ENCODE results near the gene PIGU. TPM values are rescaled to one million over a fixed set of nuclear protein-coding genes. Genes with fewer than 3 reads are reported as not detected.
"Not testable (repeated sequence)": the region's sequence is repeated elsewhere in the genome, so short reads cannot be mapped to it uniquely, and the experiment has no call there.

The PIGU gene
- total RNA-seq, 1 donor from 2014 or later, result 20.7 TPM

DNA sequence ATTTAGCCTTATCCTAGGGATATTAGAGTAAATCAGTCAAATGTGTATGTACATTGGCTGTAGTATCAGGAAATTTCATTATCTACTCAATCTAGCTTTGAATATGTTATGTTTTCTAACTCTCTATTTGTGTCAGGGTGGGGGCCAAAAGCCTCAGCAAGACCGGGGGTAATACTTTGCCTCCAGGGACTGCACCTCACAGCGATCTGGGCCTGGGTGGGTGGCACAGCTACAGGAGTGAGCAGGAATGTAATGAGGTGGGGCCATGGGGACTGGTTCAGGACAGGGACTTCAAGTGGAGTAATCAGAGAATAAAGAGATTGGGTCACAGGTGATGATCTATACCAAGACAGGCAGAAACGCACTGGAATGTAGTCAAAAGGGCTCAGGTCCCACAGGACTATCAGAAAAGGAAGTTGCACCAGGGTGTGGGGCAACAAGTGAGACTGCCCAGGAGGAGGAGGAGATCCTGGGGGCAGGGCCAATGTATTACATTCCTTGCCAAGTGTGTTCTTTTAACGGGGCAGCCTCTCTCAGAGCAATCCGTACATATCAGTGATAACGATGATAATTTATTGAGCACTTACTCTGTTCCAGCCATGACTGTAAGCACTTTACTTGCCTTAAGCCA is 54.0 kb downstream of the PIGU start:
- no peaks in the 10 kb centered on the region for H3K36me3 ChIP-seq (ENCODE audit: control insufficient read depth, insufficient read depth, low read length)
- TF ChIP-seq, protein P1, sequence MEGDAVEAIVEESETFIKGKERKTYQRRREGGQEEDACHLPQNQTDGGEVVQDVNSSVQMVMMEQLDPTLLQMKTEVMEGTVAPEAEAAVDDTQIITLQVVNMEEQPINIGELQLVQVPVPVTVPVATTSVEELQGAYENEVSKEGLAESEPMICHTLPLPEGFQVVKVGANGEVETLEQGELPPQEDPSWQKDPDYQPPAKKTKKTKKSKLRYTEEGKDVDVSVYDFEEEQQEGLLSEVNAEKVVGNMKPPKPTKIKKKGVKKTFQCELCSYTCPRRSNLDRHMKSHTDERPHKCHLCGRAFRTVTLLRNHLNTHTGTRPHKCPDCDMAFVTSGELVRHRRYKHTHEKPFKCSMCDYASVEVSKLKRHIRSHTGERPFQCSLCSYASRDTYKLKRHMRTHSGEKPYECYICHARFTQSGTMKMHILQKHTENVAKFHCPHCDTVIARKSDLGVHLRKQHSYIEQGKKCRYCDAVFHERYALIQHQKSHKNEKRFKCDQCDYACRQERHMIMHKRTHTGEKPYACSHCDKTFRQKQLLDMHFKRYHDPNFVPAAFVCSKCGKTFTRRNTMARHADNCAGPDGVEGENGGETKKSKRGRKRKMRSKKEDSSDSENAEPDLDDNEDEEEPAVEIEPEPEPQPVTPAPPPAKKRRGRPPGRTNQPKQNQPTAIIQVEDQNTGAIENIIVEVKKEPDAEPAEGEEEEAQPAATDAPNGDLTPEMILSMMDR (IDR thresholded peaks at IDR 0.05; ENCODE audit: insufficient read depth, low read length, poor library complexity, severe bottlenecking), result no peak
- H3K27me3 ChIP-seq (ENCODE audit: control insufficient read depth, insufficient read depth, low read length), result no peaks in the 10 kb centered on the region
- no peak overlapping the region for H3K4me3 ChIP-seq (ENCODE audit: low read depth, low read length)
- no peak for DNase-seq (ENCODE audit: low read depth)

DNA sequence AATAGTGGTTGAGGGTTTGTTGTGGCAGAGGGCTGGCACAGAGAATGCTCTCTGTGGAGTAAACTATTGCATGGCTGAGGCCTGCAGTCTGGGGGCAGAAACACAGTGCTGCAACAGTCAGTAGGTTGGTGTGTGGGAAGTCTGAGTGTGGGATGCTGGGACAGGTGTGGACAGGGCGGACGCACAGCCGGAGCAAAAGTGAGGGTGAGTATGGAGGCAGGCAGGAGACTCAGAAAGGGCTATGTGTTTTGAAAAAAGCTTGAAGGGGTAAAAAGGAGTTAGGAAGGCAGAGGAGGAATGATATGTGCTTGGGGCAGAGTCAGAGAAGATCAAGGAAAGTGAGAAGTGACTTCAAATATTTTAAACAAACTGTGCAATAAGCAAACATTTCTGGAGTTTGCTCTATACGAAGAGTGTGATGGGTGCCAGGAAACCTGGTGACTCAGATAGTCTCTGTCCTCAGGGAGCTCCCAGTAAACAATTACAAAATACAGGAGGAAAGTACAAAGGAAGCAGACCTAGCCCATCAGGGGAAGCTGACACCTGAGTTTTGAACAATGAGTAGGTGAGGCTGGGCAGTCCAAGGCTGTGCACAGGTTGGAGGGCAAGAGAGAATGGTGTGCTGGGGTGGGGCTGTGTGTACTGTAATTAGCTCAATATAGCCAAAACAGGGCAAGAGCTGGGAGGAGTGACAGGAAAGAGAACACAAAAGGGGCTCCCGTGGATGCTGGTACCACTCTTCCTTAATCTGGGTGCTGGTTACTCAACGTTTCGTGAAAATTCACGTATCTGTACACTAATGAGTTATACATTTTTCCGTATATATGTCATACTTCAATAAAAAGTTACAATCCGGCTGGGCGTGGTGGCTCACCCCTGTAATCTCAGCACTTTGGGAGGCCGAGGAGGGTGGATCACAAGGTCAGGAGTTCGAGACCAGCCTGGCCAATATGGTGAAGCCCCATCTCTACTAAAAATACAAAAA is 55.2 kb downstream of the PIGU start:
- TF ChIP-seq, protein P1 (IDR thresholded peaks at IDR 0.05; ENCODE audit: insufficient read depth, low read length, poor library complexity, severe bottlenecking), result no peak
- no peak for DNase-seq (ENCODE audit: low read depth)
- no peak overlapping the region for H3K4me3 ChIP-seq (ENCODE audit: low read depth, low read length)
- no peaks in the 10 kb centered on the region for H3K36me3 ChIP-seq (ENCODE audit: control insufficient read depth, insufficient read depth, low read length)
- H3K27me3 ChIP-seq (ENCODE audit: control insufficient read depth, insufficient read depth, low read length), result no peaks in the 10 kb centered on the region

DNA sequence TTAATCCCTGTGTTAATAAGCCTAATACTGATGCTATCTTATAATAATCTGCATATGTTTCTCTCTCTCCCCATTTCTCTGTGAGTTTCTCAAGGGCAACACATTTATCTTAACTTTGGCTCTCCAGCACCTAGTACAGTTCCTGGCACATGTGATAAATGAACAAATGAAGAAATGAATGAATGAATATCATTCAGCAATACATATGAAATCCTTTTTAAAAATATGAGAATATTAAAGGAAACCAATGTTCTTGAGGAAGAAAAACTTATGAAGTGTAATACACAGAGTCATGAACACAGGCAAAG is 55.9 kb downstream of the PIGU start:
- no peak overlapping the region for H3K4me3 ChIP-seq (ENCODE audit: low read depth, low read length)

DNA sequence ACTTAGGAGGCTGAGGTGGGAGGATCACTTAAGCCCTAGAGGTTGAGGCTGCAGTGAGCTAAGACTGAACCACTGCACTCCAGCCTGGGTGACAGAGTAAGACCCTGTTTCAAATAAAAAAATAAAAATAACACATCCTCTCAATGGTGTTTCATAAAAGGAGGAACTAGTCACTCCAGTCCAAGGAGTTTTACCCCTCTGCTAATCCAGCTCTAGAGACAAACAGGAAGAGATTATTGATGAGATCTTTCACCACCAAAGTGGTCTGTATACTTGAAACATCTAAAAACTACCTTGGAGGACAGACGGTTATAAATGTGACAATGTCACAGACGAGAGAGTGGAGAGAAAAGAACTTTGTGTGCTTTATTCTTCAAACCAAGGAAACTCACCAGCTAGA is 58.2 kb downstream of the PIGU start:
- Histone ChIP-seq H3K36me3 (ENCODE audit: control insufficient read depth, insufficient read depth, low read length) (no peaks in the 10 kb centered on the region), H3K27me3 (ENCODE audit: control insufficient read depth, insufficient read depth, low read length) (no peaks in the 10 kb centered on the region), H3K4me3 (ENCODE audit: low read depth, low read length) (no peak overlapping the region)
- DNase-seq (ENCODE audit: low read depth), result no peak
- TF ChIP-seq, protein P1 (IDR thresholded peaks at IDR 0.05; ENCODE audit: insufficient read depth, low read length, poor library complexity, severe bottlenecking), result no peak

More for the DNA sequence above, 55.9 kb downstream of the PIGU start:
- Histone ChIP-seq H3K27me3 (ENCODE audit: control insufficient read depth, insufficient read depth, low read length) (no peaks in the 10 kb centered on the region), H3K36me3 (ENCODE audit: control insufficient read depth, insufficient read depth, low read length) (no peaks in the 10 kb centered on the region)
- TF ChIP-seq, protein P1 (IDR thresholded peaks at IDR 0.05; ENCODE audit: insufficient read depth, low read length, poor library complexity, severe bottlenecking), result no peak
- no peak for DNase-seq (ENCODE audit: low read depth)

DNA sequence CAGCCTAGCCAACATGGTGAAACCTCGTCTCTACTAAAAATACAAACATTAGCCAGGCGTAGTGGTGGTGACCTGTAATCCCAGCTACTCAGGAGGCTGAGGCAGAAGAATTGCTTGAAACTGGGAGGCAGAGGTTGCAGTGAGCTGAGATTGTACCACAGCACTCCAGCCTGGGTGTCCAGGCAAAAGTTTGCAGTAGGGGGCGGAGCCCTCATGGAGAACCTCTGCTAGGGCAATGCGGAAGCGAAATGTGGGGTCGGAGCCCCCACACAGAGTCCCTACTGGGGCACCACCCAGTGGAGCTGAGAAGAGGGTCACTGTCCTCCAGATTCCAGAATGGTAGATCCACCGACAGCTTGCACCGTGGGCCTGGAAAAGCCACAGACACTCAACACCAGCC is 60.0 kb downstream of the PIGU start:
- not testable (repeated sequence) for H3K4me3 ChIP-seq (ENCODE audit: low read depth, low read length); DNase-seq (ENCODE audit: low read depth)

DNA sequence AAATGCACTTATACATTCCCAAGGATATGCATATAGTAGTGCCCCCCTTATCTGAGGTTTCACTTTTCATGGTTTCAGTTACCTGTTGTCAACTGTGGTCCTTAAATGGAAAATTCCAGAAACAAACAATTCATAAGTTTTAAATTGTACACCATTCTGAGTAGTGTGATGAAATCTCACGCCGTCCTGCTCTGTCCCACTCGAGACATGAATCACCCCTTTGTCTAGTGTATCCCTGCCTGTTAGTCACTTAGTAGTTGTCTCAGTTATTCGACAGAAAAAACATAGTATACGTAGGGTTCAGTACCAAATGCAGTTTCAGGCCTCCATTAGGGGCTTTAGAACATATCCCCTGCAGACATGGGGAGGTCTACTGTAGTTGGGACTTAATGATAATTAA is 61.4 kb downstream of the PIGU start:
- H3K4me3 ChIP-seq (ENCODE audit: low read depth, low read length), result no peak overlapping the region
- H3K36me3 ChIP-seq (ENCODE audit: control insufficient read depth, insufficient read depth, low read length), result no peaks in the 10 kb centered on the region
- H3K27me3 ChIP-seq (ENCODE audit: control insufficient read depth, insufficient read depth, low read length), result no peaks in the 10 kb centered on the region
- no peak for DNase-seq (ENCODE audit: low read depth)
- TF ChIP-seq, protein P1 (IDR thresholded peaks at IDR 0.05; ENCODE audit: insufficient read depth, low read length, poor library complexity, severe bottlenecking), result no peak

More for the DNA sequence above, 60.0 kb downstream of the PIGU start:
- H3K36me3 ChIP-seq (ENCODE audit: control insufficient read depth, insufficient read depth, low read length); H3K27me3 ChIP-seq (ENCODE audit: control insufficient read depth, insufficient read depth, low read length): not testable (repeated sequence)

DNA sequence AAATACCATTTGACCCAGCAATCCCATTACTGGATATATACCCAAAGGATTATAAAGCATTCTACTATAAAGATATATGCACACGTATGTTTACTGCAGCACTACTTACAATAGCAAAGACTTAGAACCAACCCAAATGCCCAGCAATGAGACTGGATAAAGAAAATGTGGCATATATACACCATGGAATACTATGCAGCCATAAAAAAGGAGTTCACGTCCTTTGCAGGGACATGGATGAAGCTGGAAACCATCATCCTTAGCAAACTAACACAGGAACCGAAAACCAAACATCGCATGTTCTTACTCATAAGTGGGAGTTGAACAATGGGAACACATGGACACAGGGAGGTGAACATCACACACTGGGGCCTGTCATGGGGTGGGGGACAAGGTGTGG is 64.9 kb downstream of the PIGU start:
- DNase-seq (ENCODE audit: low read depth); H3K27me3 ChIP-seq (ENCODE audit: control insufficient read depth, insufficient read depth, low read length); H3K4me3 ChIP-seq (ENCODE audit: low read depth, low read length); H3K36me3 ChIP-seq (ENCODE audit: control insufficient read depth, insufficient read depth, low read length): not testable (repeated sequence)

Data from kidney epithelial cell (primary cell).